Middle frontal gyrus (tissue), 1 donor: ENCODE data around the gene OR5L1.

Source experiments
- DNase-seq: peaks from one replicate; pipeline ENCODE4 v3.0.0-alpha.2; 2015; ENCODE audit warnings: low spot score; ENCODE audit errors: extremely low spot score

Gene OR5L1

GRCh38 chr11:55811067-55811466, at the start of gene OR5L1:
Gene OR5L1 (plus strand): TSS chr11:55811367. CDS start chr11:55811467, 100 bp downstream.
- no peak for DNase-seq

GRCh38 chr11:55773138-55773537, 38.0 kb upstream of the OR5L1 start, which contains the start of gene OR5D13:
Gene OR5D13 (plus strand): TSS chr11:55773438. CDS start chr11:55773438, 0 bp downstream.
- no peak for DNase-seq

- DNase-seq, result no peak
Observed at GRCh38 chr11:55791606-55792005, 19.6 kb upstream of the OR5L1 start.

- DNase-seq, result no peak
Observed at GRCh38 chr11:55793321-55793720, 17.8 kb upstream of the OR5L1 start.

- DNase-seq, result no peak
Observed at GRCh38 chr11:55795256-55795655, 15.9 kb upstream of the OR5L1 start, which contains the start of gene OR5D14. Gene OR5D14 (plus strand): TSS chr11:55795556. CDS start chr11:55795556, 0 bp downstream.

- no peak for DNase-seq
Observed at GRCh38 chr11:55806248-55806647, 4.9 kb upstream of the OR5L1 start.

GRCh38 chr11:55819330-55819729, 8.2 kb downstream of the OR5L1 start, which contains the start of gene OR5D18:
Gene OR5D18 (plus strand): TSS chr11:55819630. CDS start chr11:55819630, 0 bp downstream.
- DNase-seq, result no peak

- no peak for DNase-seq
Observed at GRCh38 chr11:55826919-55827318, 15.8 kb downstream of the OR5L1 start, which contains the start of gene OR5L2. Gene OR5L2 (plus strand): TSS chr11:55827219. CDS start chr11:55827219, 0 bp downstream.

- no peak for DNase-seq
Observed at GRCh38 chr11:55838452-55838851, 27.3 kb downstream of the OR5L1 start, which contains the start of gene OR5D16. Gene OR5D16 (plus strand): TSS chr11:55838752. CDS start chr11:55838752, 0 bp downstream.

GRCh38 chr11:55847453-55847852, 36.3 kb downstream of the OR5L1 start:
- no peak for DNase-seq

GRCh38 chr11:55849037-55849436, 37.9 kb downstream of the OR5L1 start:
- no peak for DNase-seq

- no peak for DNase-seq
Observed at GRCh38 chr11:55852141-55852540, 41.0 kb downstream of the OR5L1 start.

GRCh38 chr11:55854704-55855103, 43.5 kb downstream of the OR5L1 start:
- no peak for DNase-seq
